HuH-7.5 (cell line): Measurements from ENCODE around the gene AIFM2.
"Not testable (repeated sequence)": the region's sequence is repeated elsewhere in the genome, so short reads cannot be mapped to it uniquely, and the experiment has no call there.

Source experiments
- DNase-seq: peaks from one replicate; pipeline ENCODE4 v3.0.0; 2011; ENCODE audit warnings: low spot score

AIFM2 gene

DNA sequence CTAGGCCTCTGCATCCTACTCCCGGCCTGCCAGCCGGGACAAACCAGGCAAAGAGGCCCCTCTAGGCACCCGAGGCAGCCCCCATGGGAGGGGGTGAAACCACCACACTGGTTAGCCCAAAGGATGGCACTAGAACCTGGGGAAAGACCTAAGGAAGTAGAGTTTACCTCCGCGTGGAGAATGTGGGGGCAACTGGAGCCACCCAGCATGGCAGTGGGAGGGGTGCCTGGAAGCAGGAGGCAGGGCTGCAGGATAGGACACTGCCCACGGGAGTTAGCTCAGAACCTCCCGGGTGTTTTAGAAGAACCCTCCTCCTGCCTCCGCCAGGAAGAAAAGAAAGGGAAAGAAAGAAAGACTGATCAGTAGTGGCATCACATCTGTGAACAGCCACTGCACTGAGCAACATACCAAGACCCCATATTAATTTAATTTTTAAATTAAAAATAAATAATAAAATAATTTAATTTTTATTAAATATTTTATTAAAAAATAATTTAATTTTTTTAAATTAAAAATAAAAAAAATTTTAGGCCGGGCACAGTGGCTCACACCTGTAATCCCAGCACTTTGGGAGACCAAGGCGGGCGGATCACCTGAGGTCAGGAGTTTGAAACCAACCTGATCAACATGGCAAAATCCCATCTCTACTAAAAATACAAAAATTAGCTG is 11.2 kb downstream of the AIFM2 start:
- DNase-seq = no peak

DNA sequence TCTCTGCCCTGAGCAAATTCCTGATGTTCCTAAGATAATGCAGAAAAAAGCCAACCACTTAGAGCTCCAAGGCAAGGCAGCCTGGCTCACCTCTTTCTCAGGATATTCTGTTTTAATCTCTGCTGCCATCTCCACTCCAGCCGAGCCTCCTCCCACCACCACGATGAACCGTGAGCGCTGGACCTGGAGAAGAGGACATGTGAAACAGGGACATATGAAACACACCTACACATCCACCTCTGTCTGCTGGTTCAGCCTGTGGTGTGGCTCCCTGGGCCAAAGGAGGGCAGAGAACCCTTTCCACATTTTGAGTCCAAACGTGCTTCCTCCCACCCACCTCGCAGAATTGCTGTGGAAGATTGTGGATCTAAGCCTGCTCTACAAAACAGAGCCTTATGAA is 12.2 kb downstream of the AIFM2 start:
- DNase-seq = no peak

DNA sequence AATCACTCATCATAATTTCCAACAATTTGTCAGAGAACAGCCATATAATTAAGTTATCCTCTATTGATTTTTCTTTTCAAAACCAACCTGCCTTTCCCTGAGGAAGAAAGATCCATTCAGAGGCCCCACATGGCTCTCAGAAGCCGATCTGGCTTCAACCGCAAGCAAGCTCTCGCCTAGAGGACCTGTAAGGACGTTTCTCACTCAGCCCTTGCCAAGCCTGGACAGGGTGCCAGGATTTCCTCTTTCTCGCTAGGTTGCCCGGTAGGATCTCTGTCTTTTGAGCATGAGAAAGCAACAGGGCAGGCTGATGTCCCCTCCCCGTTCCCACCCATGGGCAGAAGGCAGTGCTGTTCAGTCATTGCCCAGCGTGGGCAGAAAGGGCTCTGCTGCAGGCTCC is 13.0 kb downstream of the AIFM2 start:
- no peak for DNase-seq

DNA sequence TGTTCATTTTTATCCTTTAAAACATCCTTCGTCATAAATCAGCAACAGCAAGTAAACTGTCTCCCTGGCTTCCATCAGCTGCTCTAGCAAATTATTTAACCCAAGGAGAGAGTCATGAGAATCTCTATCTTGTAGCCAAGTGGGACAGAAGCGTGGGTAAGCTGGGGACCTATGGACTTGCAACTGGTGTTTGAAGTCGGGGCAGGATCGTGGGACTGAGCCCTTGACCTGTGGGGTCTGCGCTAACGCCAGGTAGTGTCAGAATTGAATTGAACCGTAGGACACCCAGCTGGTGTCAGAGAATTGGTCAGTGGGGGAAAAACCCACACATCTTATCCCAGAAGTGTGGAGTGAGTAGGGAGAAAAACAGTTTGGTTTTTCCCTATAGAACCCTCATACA is 13.4 kb downstream of the AIFM2 start:
- DNase-seq = no peak

DNA sequence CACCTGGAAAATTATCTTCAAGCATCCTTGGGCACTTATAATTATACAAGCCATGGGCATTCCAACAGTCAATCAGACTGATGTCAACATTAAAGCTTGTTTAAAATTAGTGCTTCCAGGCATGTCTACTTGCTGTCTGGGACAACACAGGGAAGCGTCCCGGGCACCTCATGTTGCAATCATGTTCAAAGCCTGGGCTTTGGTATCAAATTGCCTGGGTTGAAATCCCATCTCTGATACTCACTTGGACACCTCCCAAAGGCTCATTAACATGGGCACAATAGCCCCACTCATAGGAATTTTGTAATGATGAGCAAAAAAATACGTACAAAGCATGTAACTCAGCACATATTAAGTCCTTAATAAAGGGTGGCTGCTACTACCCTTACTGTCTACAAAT is 14.4 kb downstream of the AIFM2 start:
- DNase-seq = no peak

DNA sequence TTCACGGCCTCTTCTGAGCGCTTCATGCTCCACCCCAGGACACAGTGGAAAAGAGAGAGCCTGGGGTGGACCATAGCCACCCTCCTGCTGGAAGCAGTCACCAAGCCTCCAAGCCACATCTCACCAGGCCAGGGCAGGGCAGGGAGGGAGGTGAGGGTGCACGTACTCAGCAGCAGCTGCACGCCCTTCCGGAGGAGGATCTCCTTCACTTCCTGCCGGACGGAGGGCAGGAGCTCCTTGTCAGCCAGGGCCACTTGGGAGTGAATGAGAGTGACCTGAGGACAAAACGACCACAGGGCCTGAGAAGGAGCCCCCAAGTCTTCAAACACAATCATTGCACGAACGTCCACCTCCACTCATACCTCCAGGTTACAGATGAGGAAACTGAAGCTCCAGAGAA is 15.0 kb downstream of the AIFM2 start:
- no peak for DNase-seq

DNA sequence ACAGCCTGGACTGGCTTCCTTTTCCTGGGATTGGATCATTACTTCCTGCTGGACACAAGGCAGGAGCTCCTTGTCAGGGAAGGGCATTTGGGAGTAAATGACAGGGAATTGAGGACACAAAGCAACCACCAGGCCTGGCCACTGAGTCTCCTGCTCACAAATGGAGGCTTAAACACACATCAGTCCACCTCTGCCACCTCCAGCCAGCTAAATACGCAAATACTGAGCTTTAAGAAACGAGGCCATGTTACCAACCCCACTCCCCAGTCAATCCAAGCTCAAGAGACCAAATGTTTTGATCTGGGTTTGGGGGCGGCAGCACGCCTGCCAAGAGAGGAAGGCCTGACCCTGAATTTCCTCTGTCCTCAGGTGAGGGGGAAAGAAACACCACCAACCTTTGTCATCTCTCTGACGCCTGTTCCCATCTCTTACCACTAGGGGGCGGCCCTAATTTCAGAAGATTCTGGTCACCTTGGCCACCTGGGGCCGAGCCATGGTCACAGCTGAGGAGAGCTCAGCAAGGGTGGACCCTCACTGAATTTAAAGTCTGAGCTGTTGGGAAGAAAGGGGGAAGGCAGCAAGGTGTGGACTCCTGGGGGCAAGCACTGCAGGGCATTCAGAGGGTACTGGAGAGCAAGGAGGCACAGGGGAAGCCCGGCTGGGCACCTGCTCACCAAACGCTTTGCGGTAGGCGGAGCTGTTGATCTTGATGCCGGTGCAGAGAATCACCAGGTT is 16.5 kb downstream of the AIFM2 start:
- peak; percentile 52 for DNase-seq

DNA sequence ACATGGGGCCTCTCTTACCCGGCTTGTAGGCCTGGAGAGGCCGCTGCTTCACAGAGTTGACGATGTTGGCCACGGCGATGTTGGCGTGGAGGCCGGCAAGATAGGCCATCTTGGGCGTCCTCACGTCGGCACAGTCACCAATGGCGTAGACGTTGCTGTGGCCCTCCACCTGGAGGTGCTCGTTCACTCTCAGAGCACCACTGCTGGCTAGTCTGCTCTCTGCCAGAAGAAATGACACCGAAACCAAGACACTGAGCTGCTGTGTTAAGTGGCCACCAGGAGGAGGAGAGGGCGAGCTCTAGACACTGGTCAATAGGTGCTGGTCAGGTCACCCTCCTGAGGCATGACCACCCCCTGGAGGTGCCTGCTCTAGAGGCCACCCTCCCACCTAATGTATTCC is 17.7 kb downstream of the AIFM2 start:
- DNase-seq = no peak

DNA sequence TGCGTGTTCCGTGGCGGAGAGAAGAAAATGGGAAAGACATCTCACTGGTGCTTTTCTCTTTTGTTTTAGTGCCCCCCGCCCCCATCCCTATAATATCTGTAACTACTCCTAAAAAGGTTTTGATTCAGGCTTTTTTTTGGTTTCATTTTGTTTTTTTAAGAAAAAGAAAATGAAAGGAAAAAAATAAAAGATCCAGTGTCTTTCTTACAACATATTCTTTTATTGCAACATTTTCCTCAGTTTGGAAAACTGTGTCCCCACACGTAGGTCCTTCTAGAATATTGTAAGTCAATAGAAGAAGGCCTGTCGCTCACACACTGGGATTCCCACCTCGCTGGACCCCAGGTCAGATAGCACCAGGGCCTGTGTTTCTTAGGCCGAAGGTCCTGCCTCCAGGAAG is 20.6 kb downstream of the AIFM2 start:
- no peak for DNase-seq

DNA sequence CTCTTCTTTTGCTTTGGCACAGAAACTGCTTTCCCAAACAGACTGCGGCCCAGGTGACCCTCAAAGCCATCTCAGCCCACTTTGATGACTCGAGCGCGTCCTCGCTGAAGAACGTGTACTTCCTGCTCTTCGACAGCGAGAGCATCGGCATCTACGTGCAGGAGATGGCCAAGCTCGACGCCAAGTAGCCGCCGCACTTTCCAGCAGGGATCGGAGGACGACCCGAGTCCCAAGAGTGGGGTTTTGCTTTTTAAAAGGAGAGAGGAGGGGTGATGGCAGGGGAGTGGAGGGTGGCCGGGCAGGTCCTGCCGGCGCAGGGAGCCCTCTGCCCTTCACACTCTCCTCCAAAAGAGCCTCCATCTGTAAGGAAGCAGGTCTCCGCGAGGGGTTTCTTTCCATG is 21.1 kb downstream of the AIFM2 start:
- DNase-seq = no peak

DNA sequence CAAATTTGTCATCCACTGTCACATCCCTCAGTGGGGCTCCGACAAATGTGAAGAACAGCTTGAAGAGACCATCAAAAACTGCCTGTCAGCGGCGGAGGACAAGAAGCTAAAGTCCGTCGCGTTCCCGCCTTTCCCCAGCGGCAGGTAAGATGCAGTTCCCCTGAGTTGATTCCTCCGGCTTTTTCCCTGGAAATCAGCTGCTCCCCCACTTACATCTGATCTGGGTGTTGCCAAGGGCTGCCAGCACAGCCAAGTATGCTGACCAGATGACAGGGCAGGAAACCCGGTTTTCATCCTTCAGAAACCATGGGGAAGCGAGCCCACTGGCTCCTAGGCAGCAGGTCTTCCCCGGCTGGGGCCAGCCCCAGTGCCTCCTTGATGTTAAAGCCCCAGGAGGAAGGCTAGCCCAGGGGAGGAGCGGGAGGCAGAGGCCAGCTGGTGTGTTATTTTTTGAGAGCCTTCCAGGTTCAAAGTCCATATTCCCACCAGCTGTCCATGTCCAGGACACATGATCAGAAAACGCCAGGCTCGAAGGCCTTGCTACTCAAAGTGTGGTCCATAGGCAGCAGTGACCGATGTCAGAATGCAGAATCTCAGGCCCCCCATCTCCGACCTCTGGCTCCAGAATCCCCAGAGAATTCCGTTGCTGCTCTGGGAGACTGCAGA is 23.4 kb downstream of the AIFM2 start:
- no peak for DNase-seq

DNA sequence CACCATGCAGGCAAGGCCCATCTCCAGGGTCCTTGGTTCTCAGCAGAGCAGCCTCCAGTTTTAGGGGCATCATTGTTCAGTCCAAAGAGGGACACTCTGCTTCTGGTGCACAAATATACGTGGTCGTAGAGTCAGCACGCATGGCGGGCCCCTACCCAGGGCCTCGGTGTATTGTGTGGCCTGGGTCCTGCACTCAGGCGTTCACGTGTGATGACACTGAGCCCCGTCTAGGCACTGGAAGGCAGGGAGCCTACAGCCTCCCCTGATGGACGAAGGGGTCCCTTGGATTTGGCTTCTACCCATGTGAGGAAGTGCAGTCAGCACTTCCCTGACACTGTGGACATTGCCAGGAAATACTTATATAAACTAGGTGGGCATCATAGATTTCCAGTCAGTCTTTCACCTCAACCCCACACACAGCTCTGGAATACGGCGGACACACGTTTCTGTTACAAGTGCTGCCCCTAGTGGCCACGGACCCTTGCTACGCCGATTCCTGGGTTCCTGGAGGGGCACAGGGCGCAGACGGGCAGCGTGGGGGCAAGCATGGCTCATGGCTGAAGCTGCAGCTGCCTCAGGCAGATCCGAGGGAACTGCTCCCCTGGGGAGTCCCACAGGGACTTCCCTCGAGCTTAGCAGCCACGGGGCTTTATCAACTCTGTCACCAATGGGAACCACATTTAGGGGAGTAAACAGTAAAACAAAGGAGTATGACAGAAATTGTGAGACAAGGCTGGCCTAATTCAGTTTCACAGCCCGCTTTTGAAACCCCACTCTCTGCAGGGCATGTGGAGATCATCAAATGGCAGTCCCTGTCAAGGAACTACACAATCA is 25.4 kb downstream of the AIFM2 start:
- DNase-seq = no peak

DNA sequence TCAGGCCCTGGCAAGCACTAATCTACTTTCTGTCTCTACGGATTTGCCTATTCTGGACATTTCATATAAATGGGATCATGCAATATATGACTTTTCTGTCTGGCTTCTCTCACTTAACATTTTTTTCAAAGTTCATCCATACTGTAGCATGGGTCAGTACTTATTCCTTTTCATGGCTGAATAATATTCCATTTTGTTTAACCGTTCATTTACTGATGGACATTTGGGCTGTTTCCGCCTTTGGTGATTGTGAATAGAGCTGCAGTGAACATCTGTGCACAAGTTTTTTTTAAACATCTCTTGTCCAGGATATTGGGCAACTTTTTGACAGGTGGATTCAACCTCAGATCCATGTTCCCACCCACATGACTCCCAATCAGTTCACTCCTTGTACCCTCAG is 31.0 kb downstream of the AIFM2 start:
- no peak for DNase-seq

DNA sequence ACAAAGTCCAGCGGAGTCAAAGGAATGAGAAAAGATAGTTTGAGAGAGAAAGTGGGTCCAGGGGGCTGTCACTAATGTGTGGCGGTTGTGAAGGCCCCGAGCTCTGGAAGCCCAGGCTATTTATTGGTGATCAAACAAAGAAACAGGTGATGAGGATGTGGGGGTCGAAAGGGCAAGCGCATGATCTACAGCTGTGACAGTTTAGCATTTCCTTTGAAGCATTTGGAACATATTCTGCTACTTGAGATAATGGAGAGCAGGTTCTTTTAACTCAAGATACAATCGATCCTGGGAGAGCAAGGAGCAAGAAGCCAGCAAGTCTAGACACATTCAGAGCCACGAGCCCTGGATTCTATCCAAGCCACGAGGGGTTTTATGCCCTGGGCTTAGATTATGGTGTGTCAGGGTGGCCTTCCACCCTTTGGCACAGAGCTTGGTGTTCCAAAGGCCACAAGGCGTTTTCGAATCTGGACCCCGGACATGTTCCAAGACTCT is 31.5 kb downstream of the AIFM2 start:
- DNase-seq = not testable (repeated sequence)

DNA sequence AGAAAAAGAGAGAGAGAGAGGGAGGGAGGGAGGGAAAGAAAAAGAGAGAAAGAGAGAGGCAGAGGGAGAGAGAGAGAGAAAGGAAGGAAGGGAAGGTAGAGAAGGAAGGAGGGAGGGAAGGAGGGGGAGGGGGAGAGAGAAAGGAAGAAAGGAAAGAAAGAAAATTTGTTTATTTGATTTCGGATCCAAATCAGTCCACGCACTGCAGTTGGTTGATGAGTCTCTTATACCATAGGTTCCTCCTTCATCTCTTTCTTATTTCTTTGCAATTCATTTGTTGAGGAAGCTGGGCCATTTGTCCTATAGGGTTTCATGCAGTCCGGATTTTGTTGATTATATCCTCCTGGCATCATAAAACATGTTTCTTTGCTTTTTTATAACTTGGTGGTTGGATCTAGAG is 34.4 kb downstream of the AIFM2 start:
- DNase-seq = no peak

DNA sequence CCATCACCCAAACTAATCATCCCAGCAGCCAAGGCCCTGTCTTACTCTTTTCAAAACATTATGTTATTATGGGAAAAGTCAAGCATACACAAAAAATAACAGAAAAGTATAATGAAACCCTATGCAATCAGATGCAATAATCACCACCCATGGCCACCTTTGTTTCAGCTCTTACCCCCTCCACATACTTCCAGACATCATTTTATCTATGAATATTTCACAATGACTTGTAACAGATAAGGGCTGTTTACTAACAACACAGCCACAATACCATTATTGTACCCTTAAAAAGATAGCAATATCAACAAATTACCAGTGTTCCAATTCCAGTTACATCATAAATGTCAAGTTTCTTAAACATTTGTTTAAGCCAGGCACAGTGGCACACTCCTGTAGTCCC is 35.2 kb downstream of the AIFM2 start:
- no peak for DNase-seq

DNA sequence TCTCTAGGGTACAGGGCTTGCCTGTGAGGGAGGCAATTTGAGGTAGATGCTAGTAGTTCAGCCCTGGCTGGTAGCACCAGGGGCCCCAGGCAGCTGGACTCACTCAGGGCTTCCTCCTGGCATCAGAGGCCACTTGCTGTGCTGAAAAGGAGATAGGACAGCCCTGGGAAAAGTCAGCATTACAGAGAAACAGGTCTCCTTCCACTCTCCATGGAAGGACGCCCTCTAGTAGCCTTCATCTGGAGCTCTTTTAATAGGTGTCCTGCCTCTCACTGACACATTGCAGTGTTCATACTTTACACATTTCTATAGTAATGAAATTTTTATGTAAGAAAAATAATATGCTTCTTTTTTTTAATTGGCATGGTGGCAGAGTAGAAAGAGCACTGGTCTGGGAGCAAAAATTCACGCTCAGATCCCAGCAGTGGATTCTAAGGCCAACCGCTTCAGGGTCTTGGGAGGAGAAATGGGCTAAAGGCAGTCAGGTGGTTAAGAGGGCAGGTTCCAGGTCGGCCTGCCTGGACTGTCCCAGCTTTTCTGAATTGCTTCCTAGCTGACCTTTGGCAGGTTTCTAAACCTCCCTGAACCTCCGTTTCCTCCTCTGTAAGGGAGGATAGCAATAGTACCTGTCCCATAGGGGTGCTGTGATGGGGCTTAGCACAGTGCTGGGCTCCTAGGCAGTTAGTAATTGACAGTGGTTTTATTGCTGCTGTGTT is 35.8 kb downstream of the AIFM2 start:
- DNase-seq = no peak

DNA sequence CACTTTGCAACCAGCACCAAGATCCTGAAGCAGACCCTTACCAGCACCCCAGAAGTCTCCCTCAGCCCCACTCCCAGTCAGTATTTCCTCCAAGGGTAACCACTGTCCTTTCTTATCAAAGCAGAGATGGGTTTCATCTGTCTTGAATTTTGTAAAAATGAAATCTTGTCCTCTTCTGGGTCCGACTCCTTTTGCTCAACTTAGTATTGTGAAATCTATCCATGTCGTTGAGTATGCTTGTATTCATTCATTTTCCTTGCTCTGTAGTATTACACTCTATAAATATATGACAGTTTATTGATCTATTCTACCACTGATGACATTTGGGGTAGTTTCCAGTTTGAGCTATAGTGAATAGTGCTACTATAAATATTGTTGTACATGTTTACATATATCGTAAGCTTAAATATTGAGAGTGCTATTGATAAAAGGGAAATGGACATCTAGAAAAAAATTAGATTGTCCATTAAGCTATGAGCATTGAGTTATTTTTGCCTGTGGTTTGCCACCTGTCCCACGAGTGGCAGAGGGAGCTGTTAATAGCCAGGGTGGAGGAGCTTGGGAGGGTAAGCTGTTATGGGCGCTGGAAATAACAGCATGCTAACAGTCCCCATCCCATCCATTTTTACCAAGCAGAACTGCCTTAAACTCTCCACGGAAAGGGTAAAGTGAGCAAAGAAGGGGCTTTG is 36.5 kb downstream of the AIFM2 start:
- DNase-seq = no peak

DNA sequence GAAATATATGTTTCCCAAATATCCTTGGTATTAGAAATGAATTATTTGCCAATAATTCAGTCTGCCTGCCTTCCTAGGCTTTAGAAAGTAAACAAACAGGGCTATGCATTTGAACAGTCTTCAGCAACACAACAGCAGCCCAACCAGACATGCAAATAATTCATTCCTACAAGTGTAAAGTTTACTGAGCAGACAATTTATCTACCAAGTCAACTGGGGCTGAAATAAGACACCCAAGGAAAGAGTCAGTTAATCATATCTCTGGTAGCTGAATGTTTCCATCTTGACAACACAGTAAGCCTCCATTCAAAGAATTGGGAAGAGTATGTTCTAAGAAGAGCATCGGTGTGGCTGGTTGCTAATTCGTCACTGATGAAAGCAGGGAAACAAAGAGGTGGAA is 38.4 kb downstream of the AIFM2 start:
- no peak for DNase-seq

DNA sequence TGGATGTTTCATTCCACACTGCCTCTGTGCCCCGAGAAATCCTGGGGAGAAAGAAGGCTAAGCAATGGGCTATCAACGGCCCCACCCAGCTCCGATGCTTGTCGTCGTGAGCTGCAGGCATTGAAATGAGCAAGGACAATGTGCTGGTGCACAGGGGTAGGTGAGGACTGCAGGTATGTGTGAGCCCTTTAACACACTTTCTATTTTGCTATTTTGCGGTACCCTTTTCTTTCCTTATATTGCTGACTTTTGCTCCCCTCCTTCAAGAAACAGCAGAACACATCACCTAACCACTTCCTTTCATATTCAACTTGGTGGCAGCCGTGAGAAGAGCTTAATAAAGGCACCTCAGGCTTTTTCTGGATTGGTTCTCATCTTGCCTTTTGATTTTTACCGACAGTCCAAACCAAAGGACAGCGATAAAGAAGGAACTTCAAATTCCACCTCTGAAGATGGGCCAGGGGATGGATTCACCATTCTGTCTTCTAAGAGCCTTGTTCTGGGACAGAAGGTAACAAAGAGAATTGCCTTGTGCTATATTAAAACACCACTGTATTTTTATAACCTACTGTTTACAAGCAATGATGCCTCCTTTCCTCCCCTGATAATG is 39.2 kb downstream of the AIFM2 start:
- no peak for DNase-seq

DNA sequence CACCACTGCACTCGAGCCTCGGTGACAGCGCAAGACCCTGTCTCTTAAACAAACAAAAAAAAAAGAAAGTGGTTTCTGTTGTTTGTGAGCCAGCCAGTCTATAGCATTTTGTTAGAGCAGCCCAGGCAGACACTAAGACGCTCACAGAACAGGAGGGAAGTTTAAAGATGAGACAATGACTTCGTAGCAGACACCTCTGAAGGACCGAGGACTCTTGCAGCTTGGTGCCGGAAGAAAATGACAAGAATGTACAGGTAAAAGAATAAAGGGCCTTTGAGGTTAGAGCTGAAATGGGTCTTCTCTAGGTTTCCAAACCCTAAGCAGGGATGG is 40.3 kb downstream of the AIFM2 start:
- no peak for DNase-seq
